K562 (cell line): ENCODE results near the gene GNPTAB. TPM values are rescaled to one million over a fixed set of nuclear protein-coding genes. Genes with fewer than 3 reads are reported as not detected.

ENCODE experiments used
- ATAC-seq: fragments of 200-7000 bp; cut with Tn5 transposase; 3 replicates; pipeline ENCODE4 v1.9.1; 2020; ENCODE audit warnings: moderate library complexity
- BruUV-seq: library from RNA; stranded (reverse); fragments of 400-500 nt; replicated peaks from 2 replicates; lab custom pipeline; 2021; lab: Mats Ljungman, UMichigan
- CTCF ChIA-PET: fragments of 300-600 bp; formaldehyde crosslinking; extraction: SDS; loops from one replicate; lab custom pipeline; 2021; ENCODE audit warnings: low intra/inter-chr PET ratio; lab: Yijun Ruan, JAX
- POLR2A ChIA-PET: fragments of 300-600, 350-650 bp; sonication (Branson Sonifier 250); formaldehyde crosslinking; extraction: SDS; loops from one replicate; lab custom pipeline; 2021; ENCODE audit warnings: antibody characterized with exemption, inconsistent platforms; lab: Yijun Ruan, JAX
- DNase-seq, 4 experiments: peaks; one replicate each; pipeline versions ENCODE4 v3.0.0 to v3.0.0-alpha.2; 2011 to 2018; ENCODE audit warnings: low spot score in 3 of 4, mixed read lengths in 3 of 4; ENCODE audit errors: extremely low read depth in 1 of 4
- FAIRE-seq: peaks from 2 replicates; lab custom pipeline; 2011; peaks lifted over from hg19 to GRCh38; lab: Jason Lieb, UNC
- H2AFZ ChIP-seq: 2 replicates; pipeline ENCODE4 v1.6.0; 2011; ENCODE audit warnings: low read depth, low read length, control low read depth, inconsistent platforms
- H3K27ac ChIP-seq: fragments of 200-600 bp; 3 replicates; pipeline ENCODE4 v1.8.0; 2011; ENCODE audit warnings: low read depth, mild to moderate bottlenecking, control low read depth, inconsistent platforms, low read length, moderate library complexity, mixed read lengths; ENCODE audit errors: extremely low read depth
- H3K27me3 ChIP-seq, 2 experiments: fragments of 300-600 bp in 1 of 2; 2 replicates in 1 of 2; 3 replicates in 1 of 2; pipeline versions ENCODE4 v1.6.0 to v1.8.0; 2011; ENCODE audit warnings: inconsistent platforms in 2 of 2, low read length in 2 of 2, mild to moderate bottlenecking in 1 of 2, mixed read lengths in 1 of 2, moderate library complexity in 1 of 2; ENCODE audit not compliant: control insufficient read depth in 2 of 2, insufficient read depth in 2 of 2
- H3K36me3 ChIP-seq: fragments of 300-600 bp; 3 replicates; pipeline ENCODE4 v1.8.0; 2011; ENCODE audit warnings: mild to moderate bottlenecking, low read length, inconsistent platforms; ENCODE audit not compliant: control insufficient read depth, insufficient read depth
- H3K4me1 ChIP-seq, 2 experiments: fragments of 200-600 bp in 1 of 2; replicated peaks in 1 of 2; 2 replicates in 1 of 2; 3 replicates in 1 of 2; pipeline versions ENCODE4 v1.5.1 to v1.8.0; 2011; ENCODE audit warnings: inconsistent platforms in 2 of 2, low read length in 2 of 2, mild to moderate bottlenecking in 1 of 2, mixed read lengths in 1 of 2, moderate library complexity in 1 of 2; ENCODE audit not compliant: control insufficient read depth in 2 of 2, insufficient read depth in 2 of 2
- H3K4me2 ChIP-seq: 2 replicates; pipeline ENCODE4 v1.6.1; 2011; ENCODE audit warnings: low read length, control low read depth, inconsistent platforms, mixed read lengths; ENCODE audit not compliant: insufficient read depth
- H3K4me3 ChIP-seq: fragments of 200-600 bp; sonication (generic), shearing (Covaris generic); 2 replicates; pipeline ENCODE4 v1.5.1; 2016; ENCODE audit warnings: control low read depth, inconsistent platforms
- H3K79me2 ChIP-seq: fragments of 200-600 bp; 3 replicates; pipeline ENCODE4 v1.8.0; 2011; ENCODE audit warnings: low read length, inconsistent platforms; ENCODE audit not compliant: control insufficient read depth, insufficient read depth
- H3K9ac ChIP-seq, 2 experiments: 2 replicates each; pipeline versions ENCODE4 v1.6.0 to v1.6.1; 2011; ENCODE audit warnings: low read depth in 2 of 2, low read length in 2 of 2, control low read depth in 1 of 2, inconsistent platforms in 1 of 2, mild to moderate bottlenecking in 1 of 2, mixed read lengths in 1 of 2; ENCODE audit not compliant: insufficient read depth in 1 of 2
- H3K9me1 ChIP-seq: one replicate; pipeline ENCODE4 v1.6.0; 2011; ENCODE audit warnings: inconsistent platforms, mild to moderate bottlenecking, low read length, moderate library complexity; ENCODE audit not compliant: control insufficient read depth, insufficient read depth
- H3K9me3 ChIP-seq: replicated peaks from 2 replicates; pipeline ENCODE4 v1.5.1; 2011; ENCODE audit warnings: low read depth, low read length, inconsistent platforms; ENCODE audit not compliant: control insufficient read depth, insufficient read depth
- H4K20me1 ChIP-seq: replicated peaks from 2 replicates; pipeline ENCODE4 v1.6.1; 2011; ENCODE audit warnings: low read length, inconsistent platforms, mixed read lengths; ENCODE audit not compliant: control insufficient read depth, insufficient read depth
- E2F6 ChIP-seq, 2 experiments: IDR thresholded peaks; 2 replicates each; pipeline ENCODE4 v1.6.1; 2011; ENCODE audit warnings: borderline replicate concordance in 1 of 2, control low read depth in 1 of 2, low read depth in 1 of 2, low read length in 1 of 2, mild to moderate bottlenecking in 1 of 2, mixed read lengths in 1 of 2, moderate library complexity in 1 of 2; ENCODE audit not compliant: insufficient read depth in 1 of 2, insufficient read length in 1 of 2, poor library complexity in 1 of 2, severe bottlenecking in 1 of 2; ENCODE audit errors: extremely low read depth in 1 of 2
- ELK1 ChIP-seq: sonication (generic); formaldehyde crosslinking; IDR thresholded peaks from 2 replicates; pipeline ENCODE4 v1.8.1; 2022; ENCODE audit warnings: missing genetic modification reagents
- ETS2 ChIP-seq: IDR thresholded peaks from 2 replicates; pipeline ENCODE4 v1.6.1; 2016; ENCODE audit warnings: borderline replicate concordance, missing genetic modification characterization, mild to moderate bottlenecking, moderate library complexity, missing compliant biosample characterization; ENCODE audit not compliant: poor library complexity, severe bottlenecking
- GTF2F1 ChIP-seq: IDR thresholded peaks from 2 replicates; pipeline ENCODE4 v1.6.1; 2011; ENCODE audit warnings: low read depth, low read length, improper control_type of control experiment
- MCM7 ChIP-seq, 2 experiments: fragments of 450-650 bp; IDR thresholded peaks; 2 replicates each; pipeline ENCODE4 v1.6.1; 2016 to 2018
- MYC ChIP-seq, 2 experiments: fragments of 250-450 bp in 1 of 2; sonication (Bioruptor Pico) in 1 of 2; IDR thresholded peaks; 2 replicates each; pipeline versions ENCODE4 v1.5.1 to v1.6.1; 2012 to 2021; ENCODE audit warnings: low read depth in 2 of 2, borderline replicate concordance in 1 of 2, improper control_type of control experiment in 1 of 2, low read length in 1 of 2, mild to moderate bottlenecking in 1 of 2, moderate library complexity in 1 of 2
- NCOA1 ChIP-seq: fragments of 450-650 bp; IDR thresholded peaks from 2 replicates; pipeline ENCODE4 v1.6.1; 2016; ENCODE audit warnings: low read depth
- NRF1 ChIP-seq, 2 experiments: fragments of 450-650 bp; IDR thresholded peaks in 1 of 2; conservative IDR thresholded peaks in 1 of 2; 2 replicates each; pipeline ENCODE4 v1.6.1; 2014; ENCODE audit warnings: mild to moderate bottlenecking in 2 of 2
- PHF20 ChIP-seq: fragments of 450-650 bp; IDR thresholded peaks from 2 replicates; pipeline ENCODE4 v1.6.1; 2018; ENCODE audit not compliant: partially characterized antibody
- POLR2AphosphoS5 ChIP-seq: IDR thresholded peaks from 2 replicates; pipeline ENCODE4 v1.6.1; 2011; ENCODE audit warnings: mild to moderate bottlenecking, low read depth, low read length, moderate library complexity; ENCODE audit not compliant: control insufficient read depth, insufficient read depth
- RBFOX2 ChIP-seq: fragments of 200-400 bp; formaldehyde crosslinking; IDR thresholded peaks from 2 replicates; pipeline ENCODE4 v1.6.1; 2017; ENCODE audit warnings: low read depth, mild to moderate bottlenecking, low read length, moderate library complexity
- SIX5 ChIP-seq, 2 experiments: IDR thresholded peaks; 2 replicates each; pipeline ENCODE4 v1.6.1; 2011; ENCODE audit warnings: low read length in 2 of 2, borderline replicate concordance in 1 of 2, low read depth in 1 of 2, mild to moderate bottlenecking in 1 of 2, moderate library complexity in 1 of 2; ENCODE audit not compliant: insufficient read depth in 1 of 2
- ZNF707 ChIP-seq: fragments of 250-450 bp; sonication (Bioruptor Pico); conservative IDR thresholded peaks from 2 replicates; pipeline ENCODE4 v1.8.0; 2022; ENCODE audit warnings: inconsistent platforms, mild to moderate bottlenecking, moderate library complexity
- WGBS: fragments of 100-300 bp; shearing (Covaris generic); methylation state at CpG from one replicate; pipeline ENCODE4 v1.1.6; 2016; ENCODE audit warnings: low coverage, mixed read lengths; ENCODE audit not compliant: insufficient coverage; ENCODE audit errors: missing lambda C conversion rate; 5-methylcytosine and 5-hydroxymethylcytosine counted together
- in situ Hi-C: fragments of 300-500 bp; cut with MboI; formaldehyde crosslinking; loops from 4 replicates; pipeline ENCODE4 v1.15.0; 2018; ENCODE audit warnings: inconsistent platforms, mixed read lengths
- intact Hi-C: fragments of 100-400 bp; cut with micrococcal nuclease; formaldehyde crosslinking; loops from 2 replicates; pipeline ENCODE4 v1.14.2; 2022
- polyA plus RNA-seq, 8 experiments: library from polyadenylated mRNA; depleted of rRNA in 4 of 8; stranded (reverse) in 5 of 8; unstranded in 3 of 8; fragments of >200 nt; fragmentation: Nextera tagmentation in 2 of 8; fragmentation: Illumina TruSeq in 1 of 8; extraction: Ambion mirVana in 2 of 8; extraction: Trizol in 1 of 8; gene quantifications; 2 replicates each; pipeline versions ENCODE4 v1.2.1 to v1.2.3, GENCODE V29; 2011 to 2014; ENCODE audit warnings: inconsistent platforms in 1 of 8, missing spikeins in 1 of 8
- total RNA-seq, 7 experiments: library from RNA; depleted of rRNA in 6 of 7; stranded (reverse); fragments of >200 nt in 6 of 7; fragmentation: Illumina TruSeq in 2 of 7; extraction: Trizol in 2 of 7; gene quantifications; 2 replicates each; pipeline versions ENCODE4 v1.2.1 to v1.2.3, GENCODE V29; 2011 to 2021; ENCODE audit warnings: low replicate concordance in 1 of 7
- TF ChIP-seq, protein P1 (sequence below): fragments of 250-450 bp; sonication (Bioruptor Pico); IDR thresholded peaks from 2 replicates; pipeline ENCODE4 v1.9.0; 2021; ENCODE audit warnings: mild to moderate bottlenecking, inconsistent platforms

Gene GNPTAB
- total and polyA plus RNA-seq, 9 of the 15 experiments (the other 6 are each of a cell fraction or from before 2014, with no cell fraction given): 5.9 to 23.2 (median 19.3) TPM

- in situ Hi-C loops (no loop called here), intact Hi-C loops (loop anchor here (2.0 to 5.0 kb wide), 2 partner anchors 27 to 1426 kb away; no protein-coding TSS in a partner anchor)
- H3K36me3 ChIP-seq: peaks cover 14% of the 10 kb centered on the region; the same call in 1 of the 3 replicates
- H3K9me3 ChIP-seq: peaks cover 7% of the 10 kb centered on the region
- no peaks in the 10 kb centered on the region; the same call in 1 of the 2 replicates for H4K20me1 ChIP-seq
- H3K27ac ChIP-seq: peak overlapping the region; percentile 96
- H2AFZ ChIP-seq: peak overlapping the region; percentile 77
- H3K4me1 ChIP-seq: peaks cover 11 to 36% of the 10 kb centered on the region in 2 experiments
- peak overlapping the region; percentile 93 for H3K4me2 ChIP-seq
- no TSS peak for BruUV-seq
- POLR2A ChIA-PET: interaction anchor here (0.6 to 2.1 kb wide), 3 partner anchors 9 to 15 kb away, joined by 3 to 6 read pairs (median 6); no protein-coding TSS in a partner anchor
- FAIRE-seq: peak; percentile 65
- H3K4me3 ChIP-seq: peak overlapping the region; percentile 87
- 2% methylated on average over 44 of the region's 67 CpGs for WGBS
- peak; percentile 49 to 52 (median 50) for DNase-seq
- CTCF ChIA-PET: no interaction called here
- peak; percentile 52 for ATAC-seq
- H3K9ac ChIP-seq: peak overlapping the region; percentile 93 to 99
- H3K79me2 ChIP-seq: peaks cover 60% of the 10 kb centered on the region
- H3K9me1 ChIP-seq: no peaks in the 10 kb centered on the region
- no peaks in the 10 kb centered on the region for H3K27me3 ChIP-seq
- TF ChIP-seq NRF1 (conservative IDR thresholded peaks at IDR 0.05 in 1 of 2, IDR thresholded peaks at IDR 0.05 in 1 of 2) (peak; percentile 39 to 57; a peak in 2 of 4 replicates), GTF2F1 (no peak), ETS2 (no peak), RBFOX2 (peak; percentile 72), ELK1 (CRISPR knock-in tag) (no peak; the same call in 1 of the 2 replicates), SIX5 (IDR thresholded peaks at IDR 0.05; ENCODE audit: borderline replicate concordance in 1 of 2, insufficient read depth in 1 of 2, low read depth in 1 of 2, low read length in 2 of 2) (no peak), ZNF707 (CRISPR knock-in tag) (0 out of 2 replicates have a peak, but pooled peaks have one; percentile 34), E2F6 (IDR thresholded peaks at IDR 0.05; ENCODE audit: borderline replicate concordance in 1 of 2, extremely low read depth in 1 of 2, insufficient read depth in 1 of 2, insufficient read length in 1 of 2, low read depth in 1 of 2, low read length in 1 of 2, poor library complexity in 1 of 2, severe bottlenecking in 1 of 2) (no peak), POLR2AphosphoS5 (no peak), NCOA1 (no peak), PHF20 (no peak), MYC (IDR thresholded peaks at IDR 0.05; ENCODE audit: low read depth, low read length) (no peak; the same call in 1 of the 2 replicates), MYC (CRISPR knock-in tag; IDR thresholded peaks at IDR 0.05; ENCODE audit: borderline replicate concordance, low read depth) (0 out of 2 replicates have a peak, but pooled peaks have one; percentile 33), MCM7 (IDR thresholded peaks at IDR 0.05) (no peak)
- TF ChIP-seq, protein P1, sequence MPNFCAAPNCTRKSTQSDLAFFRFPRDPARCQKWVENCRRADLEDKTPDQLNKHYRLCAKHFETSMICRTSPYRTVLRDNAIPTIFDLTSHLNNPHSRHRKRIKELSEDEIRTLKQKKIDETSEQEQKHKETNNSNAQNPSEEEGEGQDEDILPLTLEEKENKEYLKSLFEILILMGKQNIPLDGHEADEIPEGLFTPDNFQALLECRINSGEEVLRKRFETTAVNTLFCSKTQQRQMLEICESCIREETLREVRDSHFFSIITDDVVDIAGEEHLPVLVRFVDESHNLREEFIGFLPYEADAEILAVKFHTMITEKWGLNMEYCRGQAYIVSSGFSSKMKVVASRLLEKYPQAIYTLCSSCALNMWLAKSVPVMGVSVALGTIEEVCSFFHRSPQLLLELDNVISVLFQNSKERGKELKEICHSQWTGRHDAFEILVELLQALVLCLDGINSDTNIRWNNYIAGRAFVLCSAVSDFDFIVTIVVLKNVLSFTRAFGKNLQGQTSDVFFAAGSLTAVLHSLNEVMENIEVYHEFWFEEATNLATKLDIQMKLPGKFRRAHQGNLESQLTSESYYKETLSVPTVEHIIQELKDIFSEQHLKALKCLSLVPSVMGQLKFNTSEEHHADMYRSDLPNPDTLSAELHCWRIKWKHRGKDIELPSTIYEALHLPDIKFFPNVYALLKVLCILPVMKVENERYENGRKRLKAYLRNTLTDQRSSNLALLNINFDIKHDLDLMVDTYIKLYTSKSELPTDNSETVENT (CRISPR knock-in tag): no peak
These were observed 132.6 kb downstream of the GNPTAB start for GRCh38 chr12:101697930-101698799.
